Lower lobe of right lung (tissue), 2 donors: ENCODE data around the gene SF3A2. TPM values are rescaled to one million over a fixed set of nuclear protein-coding genes. Genes with fewer than 3 reads are reported as not detected.

ENCODE experiments used
- ATAC-seq, 2 donors: fragments of 200-7000 bp; cut with Tn5 transposase; one replicate each; pipeline ENCODE4 v1.9.1; 2020 to 2022; ENCODE audit warnings: mild to moderate bottlenecking in 2 of 2, moderate library complexity in 2 of 2
- DNase-seq: peaks from one replicate; pipeline ENCODE4 v3.0.0-alpha.2; 2020
- H3K27ac ChIP-seq: fragments of 200-600 bp; one replicate; pipeline ENCODE4 v1.8.0; 2022
- H3K27me3 ChIP-seq: fragments of 200-600 bp; one replicate; pipeline ENCODE4 v1.8.0; 2022; ENCODE audit warnings: low read depth
- H3K36me3 ChIP-seq: fragments of 200-600 bp; one replicate; pipeline ENCODE4 v1.8.0; 2022; ENCODE audit warnings: mild to moderate bottlenecking
- H3K4me1 ChIP-seq: fragments of 200-600 bp; one replicate; pipeline ENCODE4 v1.8.0; 2022
- H3K4me3 ChIP-seq: fragments of 200-600 bp; one replicate; pipeline ENCODE4 v1.8.0; 2022; ENCODE audit warnings: mild to moderate bottlenecking
- H3K9me3 ChIP-seq: fragments of 200-600 bp; one replicate; pipeline ENCODE4 v1.8.0; 2022
- intact Hi-C: fragments of 100-400 bp; cut with DNase I; formaldehyde crosslinking; loops from one replicate; pipeline ENCODE4 v1.11.0; 2022
- total RNA-seq: library from RNA; stranded (reverse); fragmentation: NEBNext Ultra II Directional; extraction: Animal tissue kit (Norgen Biotek cat#: 25700); gene quantifications from one replicate; pipeline ENCODE4 v1.2.1, GENCODE V29; 2021
- TF ChIP-seq, protein P1 (sequence below): fragments of 200-600 bp; IDR thresholded peaks from one replicate; pipeline ENCODE4 v1.8.0; 2022; ENCODE audit warnings: antibody characterized with exemption, mild to moderate bottlenecking
- donor health status: DM: no; HTN: yes; CAD: no; lungs with severe emphysema.

Gene SF3A2
- total RNA-seq, 1 donor from 2014 or later = 55.6 TPM

DNA sequence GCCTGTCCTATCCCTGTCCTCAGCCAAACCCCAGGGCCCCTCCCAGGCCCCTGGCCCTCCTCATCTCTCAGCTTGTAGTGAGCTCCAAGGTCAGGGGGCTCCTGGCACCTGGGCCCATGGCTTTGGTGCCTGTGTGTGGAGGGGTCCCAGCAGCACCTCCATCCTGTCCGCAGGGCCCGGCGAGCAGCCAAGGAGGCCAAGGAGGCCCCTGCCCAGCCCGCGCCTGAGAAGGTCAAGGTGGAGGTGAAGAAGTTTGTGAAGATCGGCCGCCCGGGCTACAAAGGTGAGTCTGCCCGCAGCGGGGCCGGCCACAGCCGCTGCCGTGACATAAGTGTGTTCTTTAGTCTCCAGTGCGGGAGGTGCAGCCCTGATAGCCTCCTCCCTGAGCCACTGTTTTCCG is 8.6 kb downstream of the SF3A2 start:
- TF ChIP-seq, protein P1, sequence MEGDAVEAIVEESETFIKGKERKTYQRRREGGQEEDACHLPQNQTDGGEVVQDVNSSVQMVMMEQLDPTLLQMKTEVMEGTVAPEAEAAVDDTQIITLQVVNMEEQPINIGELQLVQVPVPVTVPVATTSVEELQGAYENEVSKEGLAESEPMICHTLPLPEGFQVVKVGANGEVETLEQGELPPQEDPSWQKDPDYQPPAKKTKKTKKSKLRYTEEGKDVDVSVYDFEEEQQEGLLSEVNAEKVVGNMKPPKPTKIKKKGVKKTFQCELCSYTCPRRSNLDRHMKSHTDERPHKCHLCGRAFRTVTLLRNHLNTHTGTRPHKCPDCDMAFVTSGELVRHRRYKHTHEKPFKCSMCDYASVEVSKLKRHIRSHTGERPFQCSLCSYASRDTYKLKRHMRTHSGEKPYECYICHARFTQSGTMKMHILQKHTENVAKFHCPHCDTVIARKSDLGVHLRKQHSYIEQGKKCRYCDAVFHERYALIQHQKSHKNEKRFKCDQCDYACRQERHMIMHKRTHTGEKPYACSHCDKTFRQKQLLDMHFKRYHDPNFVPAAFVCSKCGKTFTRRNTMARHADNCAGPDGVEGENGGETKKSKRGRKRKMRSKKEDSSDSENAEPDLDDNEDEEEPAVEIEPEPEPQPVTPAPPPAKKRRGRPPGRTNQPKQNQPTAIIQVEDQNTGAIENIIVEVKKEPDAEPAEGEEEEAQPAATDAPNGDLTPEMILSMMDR = no peak
- Histone ChIP-seq H3K36me3 (peaks cover 64% of the 10 kb centered on the region), H3K4me3 (no peak overlapping the region), H3K9me3 (no peaks in the 10 kb centered on the region), H3K27me3 (peaks cover 11% of the 10 kb centered on the region), H3K27ac (no peak overlapping the region), H3K4me1 (peaks cover 46% of the 10 kb centered on the region)
- ATAC-seq (no peak), DNase-seq (no peak)
- intact Hi-C loops = no loop called here

DNA sequence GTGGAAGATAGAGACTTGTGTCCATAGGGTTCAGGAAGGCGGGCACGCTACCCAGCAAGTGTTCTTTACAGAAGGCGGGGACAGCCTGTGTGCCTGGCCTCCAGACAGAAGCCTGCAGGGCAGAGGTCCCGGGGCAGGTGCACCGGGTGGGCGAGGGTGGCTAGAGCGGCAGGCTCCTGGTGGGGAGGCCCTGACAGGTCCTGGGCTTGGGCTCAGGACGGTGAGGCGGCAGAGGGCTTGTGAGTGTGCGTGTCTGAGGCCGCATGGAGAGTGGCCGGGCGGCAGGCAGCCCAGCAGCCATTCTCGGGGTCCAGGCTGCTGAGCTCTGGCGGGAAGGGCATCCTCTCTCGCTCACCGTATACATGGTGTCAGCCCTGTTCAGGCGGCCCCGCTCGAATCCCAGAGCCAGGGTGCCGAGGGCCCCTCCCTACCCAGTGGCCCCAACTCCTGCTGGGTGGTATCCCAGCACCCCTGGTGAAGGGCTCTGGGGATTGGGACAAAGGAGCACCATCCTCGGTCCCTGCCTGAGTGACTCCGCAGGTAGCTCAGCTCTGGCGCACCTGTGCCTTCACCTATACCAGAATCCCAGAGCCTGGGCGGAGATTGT is 9.5 kb downstream of the SF3A2 start:
- DNase-seq (no peak), ATAC-seq (no peak)
- TF ChIP-seq, protein P1 = no peak
- intact Hi-C loops = no loop called here
- no peak overlapping the region for H3K27ac ChIP-seq
- H3K36me3 ChIP-seq = peaks cover 64% of the 10 kb centered on the region
- peaks cover 44% of the 10 kb centered on the region for H3K4me1 ChIP-seq
- H3K4me3 ChIP-seq = no peak overlapping the region
- peaks cover 20% of the 10 kb centered on the region for H3K27me3 ChIP-seq
- H3K9me3 ChIP-seq = no peaks in the 10 kb centered on the region

DNA sequence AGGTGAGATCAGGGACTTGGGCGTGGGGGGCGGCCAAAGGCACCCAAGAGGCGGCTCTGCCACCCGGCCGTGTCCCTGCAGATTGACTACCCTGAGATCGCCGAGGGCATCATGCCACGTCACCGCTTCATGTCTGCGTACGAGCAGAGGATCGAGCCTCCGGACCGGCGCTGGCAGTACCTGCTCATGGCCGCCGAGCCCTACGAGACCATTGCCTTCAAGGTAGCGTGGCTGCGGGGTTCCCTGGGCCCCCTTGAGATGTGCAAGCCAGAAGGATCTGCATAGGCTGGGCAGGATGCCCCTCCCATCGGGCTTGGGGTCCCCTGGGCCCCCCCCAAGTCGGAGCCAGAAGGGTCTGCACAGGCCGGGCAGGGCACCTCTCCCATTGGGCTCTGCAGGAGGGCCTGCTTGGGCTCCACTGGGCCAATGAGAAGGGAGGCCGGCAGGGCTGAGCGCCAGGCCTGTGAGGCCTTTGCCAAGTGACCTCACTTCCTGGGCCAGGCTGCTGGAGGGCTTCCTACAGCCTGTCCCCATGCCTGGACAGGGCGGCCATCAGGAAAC is 10.3 kb downstream of the SF3A2 start:
- no peak overlapping the region for H3K4me3 ChIP-seq
- DNase-seq = no peak
- H3K9me3 ChIP-seq = no peaks in the 10 kb centered on the region
- H3K27ac ChIP-seq = no peak overlapping the region
- intact Hi-C loops = no loop called here
- ATAC-seq = peak in 1 of 2 donors; percentile 1
- H3K36me3 ChIP-seq = peaks cover 64% of the 10 kb centered on the region
- TF ChIP-seq, protein P1 = no peak
- H3K4me1 ChIP-seq = peaks cover 41% of the 10 kb centered on the region
- peaks cover 26% of the 10 kb centered on the region for H3K27me3 ChIP-seq

DNA sequence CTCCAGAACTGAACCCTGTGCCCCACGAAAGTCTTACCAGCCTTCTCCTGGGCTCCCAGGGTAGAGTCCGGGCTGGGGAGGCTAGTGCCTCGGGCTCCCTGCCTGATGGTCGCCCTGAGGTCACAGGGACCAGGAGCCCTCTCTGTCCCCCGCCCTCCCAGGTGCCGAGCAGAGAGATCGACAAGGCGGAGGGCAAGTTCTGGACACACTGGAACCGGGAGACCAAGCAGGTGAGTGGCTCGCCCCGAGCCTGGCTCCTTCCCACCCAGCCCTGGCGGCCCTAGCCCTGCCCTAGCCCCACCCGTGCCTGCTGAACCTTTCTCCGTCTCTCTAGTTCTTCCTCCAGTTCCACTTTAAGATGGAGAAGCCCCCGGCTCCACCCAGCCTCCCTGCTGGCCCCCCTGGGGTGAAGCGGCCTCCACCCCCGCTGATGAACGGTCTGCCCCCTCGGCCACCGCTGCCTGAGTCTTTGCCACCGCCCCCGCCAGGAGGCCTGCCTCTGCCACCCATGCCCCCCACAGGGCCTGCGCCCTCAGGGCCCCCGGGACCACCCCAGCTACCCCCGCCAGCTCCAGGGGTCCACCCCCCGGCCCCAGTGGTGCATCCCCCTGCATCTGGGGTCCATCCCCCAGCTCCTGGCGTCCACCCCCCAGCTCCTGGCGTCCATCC is 10.9 kb downstream of the SF3A2 start:
- Histone ChIP-seq H3K36me3 (peaks cover 62% of the 10 kb centered on the region), H3K4me3 (no peak overlapping the region), H3K9me3 (no peaks in the 10 kb centered on the region), H3K27me3 (peaks cover 33% of the 10 kb centered on the region), H3K27ac (no peak overlapping the region), H3K4me1 (peaks cover 41% of the 10 kb centered on the region)
- intact Hi-C loops = no loop called here
- TF ChIP-seq, protein P1 = no peak
- ATAC-seq (no peak), DNase-seq (no peak)

DNA sequence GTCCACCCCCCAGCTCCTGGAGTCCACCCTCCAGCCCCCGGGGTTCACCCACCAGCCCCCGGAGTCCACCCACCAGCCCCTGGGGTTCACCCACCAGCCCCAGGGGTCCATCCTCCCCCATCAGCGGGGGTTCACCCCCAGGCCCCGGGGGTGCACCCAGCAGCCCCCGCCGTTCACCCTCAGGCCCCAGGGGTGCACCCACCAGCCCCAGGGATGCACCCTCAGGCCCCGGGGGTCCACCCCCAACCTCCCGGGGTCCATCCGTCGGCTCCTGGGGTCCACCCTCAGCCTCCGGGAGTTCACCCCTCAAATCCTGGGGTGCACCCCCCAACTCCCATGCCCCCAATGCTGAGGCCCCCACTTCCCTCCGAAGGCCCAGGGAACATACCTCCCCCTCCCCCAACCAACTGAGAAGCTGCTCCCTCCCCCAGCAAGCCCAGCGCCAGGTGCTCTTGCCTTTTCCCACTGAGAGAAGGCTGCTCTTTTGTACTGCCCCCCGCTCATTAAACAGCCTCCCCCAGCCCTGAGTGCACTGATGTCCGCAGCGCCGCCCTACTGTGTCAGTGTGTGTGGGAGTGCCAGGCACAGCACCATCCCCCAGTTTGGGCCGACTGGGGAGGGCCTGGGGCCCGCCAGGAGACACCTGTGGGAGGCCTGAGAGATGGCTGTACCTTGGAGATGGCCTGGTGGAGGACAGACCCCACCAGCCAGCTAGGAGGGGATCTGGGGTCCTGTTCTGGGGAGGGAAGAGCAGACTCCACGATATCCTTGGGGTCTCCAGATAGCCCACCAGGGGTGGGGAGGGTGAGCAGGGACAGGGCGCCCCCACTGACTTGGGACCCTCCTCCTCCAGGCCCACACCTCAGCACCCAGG is 11.7 kb downstream of the SF3A2 start:
- ATAC-seq (no peak), DNase-seq (no peak)
- intact Hi-C loops = no loop called here
- peaks cover 41% of the 10 kb centered on the region for H3K27me3 ChIP-seq
- peaks cover 54% of the 10 kb centered on the region for H3K36me3 ChIP-seq
- no peak overlapping the region for H3K4me3 ChIP-seq
- peaks cover 41% of the 10 kb centered on the region for H3K4me1 ChIP-seq
- TF ChIP-seq, protein P1 = no peak
- H3K27ac ChIP-seq = no peak overlapping the region
- no peaks in the 10 kb centered on the region for H3K9me3 ChIP-seq
